HG02759 (cell line): Measurements from ENCODE around the gene EXOSC9.

ENCODE experiments used
- ATAC-seq: cut with Tn5 transposase; IDR thresholded peaks from one replicate; pipeline ENCODE4 v1.9.1; 2021; ENCODE audit warnings: mild to moderate bottlenecking, moderate library complexity; ENCODE audit not compliant: unreplicated experiment

The EXOSC9 gene

GRCh38 chr4:121823505-121824170 lies 22.5 kb downstream of the EXOSC9 start, which contains the start of gene CCNA2:
TSS of gene CCNA2 (minus strand) at chr4:121823883. CDS start at chr4:121823628, 255 bp downstream.
- ATAC-seq = peak; percentile 95

GRCh38 chr4:121824171-121824527 lies 23.0 kb downstream of the EXOSC9 start:
- ATAC-seq = no peak

GRCh38 chr4:121824950-121825349 lies 23.8 kb downstream of the EXOSC9 start:
- ATAC-seq = no peak

GRCh38 chr4:121827853-121828252 lies 26.7 kb downstream of the EXOSC9 start:
- no peak for ATAC-seq

- no peak for ATAC-seq
Measured at GRCh38 chr4:121829511-121829910, 28.4 kb downstream of the EXOSC9 start.

- ATAC-seq = no peak
Measured at GRCh38 chr4:121838136-121838535, 37.0 kb downstream of the EXOSC9 start.

GRCh38 chr4:121842862-121843261 lies 41.7 kb downstream of the EXOSC9 start:
- ATAC-seq = no peak

- no peak for ATAC-seq
Measured at GRCh38 chr4:121846662-121847061, 45.5 kb downstream of the EXOSC9 start.

GRCh38 chr4:121851354-121851753 lies 50.2 kb downstream of the EXOSC9 start:
- no peak for ATAC-seq

- ATAC-seq = no peak
Measured at GRCh38 chr4:121860121-121860520, 59.0 kb downstream of the EXOSC9 start.

GRCh38 chr4:121861426-121861825 lies 60.3 kb downstream of the EXOSC9 start:
- no peak for ATAC-seq

- no peak for ATAC-seq
Measured at GRCh38 chr4:121863799-121864198, 62.7 kb downstream of the EXOSC9 start.
